GM23248 (cell line): ENCODE data around the gene GSTM4. TPM values are rescaled to one million over a fixed set of nuclear protein-coding genes. Genes with fewer than 3 reads are reported as not detected.

Source experiments
- DNase-seq: peaks from one replicate; pipeline ENCODE4 v3.0.0-alpha.2; 2015
- H2AFZ ChIP-seq: fragments of 200-600 bp; sonication (generic); 2 replicates; pipeline ENCODE4 v1.6.1; 2016; ENCODE audit warnings: antibody characterized with exemption
- H3F3A ChIP-seq: fragments of 200-600 bp; sonication (generic); 2 replicates; pipeline ENCODE4 v1.6.1; 2016; ENCODE audit warnings: mild to moderate bottlenecking, antibody characterized with exemption, mixed run types; ENCODE audit not compliant: insufficient read depth
- H3K27ac ChIP-seq: fragments of 200-600 bp; sonication (generic); 2 replicates; pipeline ENCODE4 v1.5.1; 2016; ENCODE audit warnings: mild to moderate bottlenecking
- H3K27me3 ChIP-seq: fragments of 200-600 bp; sonication (generic); replicated peaks from 2 replicates; pipeline ENCODE4 v1.6.1; 2016; ENCODE audit warnings: mild to moderate bottlenecking; ENCODE audit not compliant: insufficient read depth
- H3K36me3 ChIP-seq: fragments of 200-600 bp; sonication (generic); 2 replicates; pipeline ENCODE4 v1.6.1; 2016; ENCODE audit warnings: low read depth, mild to moderate bottlenecking
- H3K4me1 ChIP-seq: fragments of 200-600 bp; sonication (generic); 2 replicates; pipeline ENCODE4 v1.6.1; 2016; ENCODE audit warnings: mild to moderate bottlenecking; ENCODE audit not compliant: insufficient read depth
- H3K4me2 ChIP-seq: fragments of 200-600 bp; sonication (generic); one replicate; pipeline ENCODE4 v1.6.1; 2016; ENCODE audit warnings: mild to moderate bottlenecking; ENCODE audit not compliant: unreplicated experiment
- H3K4me3 ChIP-seq: fragments of 200-600 bp; sonication (generic); 2 replicates; pipeline ENCODE4 v1.5.1; 2016; ENCODE audit warnings: mild to moderate bottlenecking
- H3K79me2 ChIP-seq: fragments of 200-600 bp; sonication (generic); 2 replicates; pipeline ENCODE4 v1.6.1; 2016; ENCODE audit warnings: mild to moderate bottlenecking; ENCODE audit not compliant: insufficient read depth
- H3K9ac ChIP-seq: fragments of 200-600 bp; sonication (generic); 2 replicates; pipeline ENCODE4 v1.6.1; 2016; ENCODE audit warnings: mild to moderate bottlenecking
- H3K9me2 ChIP-seq: fragments of 200-600 bp; sonication (generic); 2 replicates; pipeline ENCODE4 v1.6.1; 2016; ENCODE audit warnings: mixed run types, mild to moderate bottlenecking, moderate library complexity; ENCODE audit not compliant: insufficient read depth
- H3K9me3 ChIP-seq: fragments of 200-600 bp; sonication (generic); one replicate; pipeline ENCODE4 v1.6.1; 2017; ENCODE audit warnings: low read depth
- H4K20me1 ChIP-seq: fragments of 200-600 bp; sonication (generic); 2 replicates; pipeline ENCODE4 v1.6.0; 2016; ENCODE audit not compliant: insufficient read depth
- EZH2 ChIP-seq: fragments of 200-600 bp; sonication (generic); IDR thresholded peaks from 2 replicates; pipeline ENCODE4 v1.6.1; 2018; ENCODE audit warnings: antibody characterized with exemption, mild to moderate bottlenecking; ENCODE audit not compliant: insufficient read depth, poor library complexity, severe bottlenecking
- EZH2phosphoT487 ChIP-seq: fragments of 200-600 bp; sonication (generic); IDR thresholded peaks from 2 replicates; pipeline ENCODE4 v1.6.1; 2018; ENCODE audit warnings: antibody characterized with exemption, moderate library complexity, mild to moderate bottlenecking, low read depth; ENCODE audit not compliant: insufficient read depth
- WGBS, 2 experiments: methylation state at CpG; one replicate each; pipeline ENCODE4 v1.1.6; 2015 to 2017; ENCODE audit warnings: low lambda C conversion rate in 2 of 2, low coverage in 1 of 2; ENCODE audit errors: missing lambda C conversion rate in 2 of 2; 5-methylcytosine and 5-hydroxymethylcytosine counted together
- in situ Hi-C: fragments of 300-500 bp; cut with MboI; formaldehyde crosslinking; loops from 2 replicates; pipeline ENCODE4 v1.15.0; 2020
- polyA plus RNA-seq: library from polyadenylated mRNA; unstranded; fragments of >200 nt; fragmentation: Nextera tagmentation; extraction: Ambion mirVana; gene quantifications from 2 replicates; pipeline ENCODE4 v1.2.1, GENCODE V29; 2016
- total RNA-seq: library from RNA; depleted of rRNA; stranded (reverse); fragments of >200 nt; shearing (Covaris generic); gene quantifications from 2 replicates; pipeline ENCODE4 v1.2.3, GENCODE V29; 2014

GSTM4 gene
- total and polyA plus RNA-seq, 2 experiments from 2014 or later = 6.2 to 12.4 TPM

GRCh38 chr1:109634771-109635750 is 20.8 kb upstream of the GSTM4 start:
- H3K9me2 ChIP-seq = no peaks in the 10 kb centered on the region
- no peak for DNase-seq
- WGBS, 2 experiments = 82 to 84% methylated on average over 12 to 13 of the region's 13 CpGs
- H3K27ac ChIP-seq = no peak overlapping the region
- no peak overlapping the region for H3K9ac ChIP-seq
- H3K4me2 ChIP-seq = no peak overlapping the region
- no peak overlapping the region for H2AFZ ChIP-seq
- H3F3A ChIP-seq = peaks cover 23% of the 10 kb centered on the region
- no peaks in the 10 kb centered on the region for H3K27me3 ChIP-seq
- no peaks in the 10 kb centered on the region for H3K9me3 ChIP-seq
- no peak for TF ChIP-seq EZH2phosphoT487
- no peak for TF ChIP-seq EZH2
- no peak overlapping the region for H3K4me3 ChIP-seq
- no peaks in the 10 kb centered on the region for H4K20me1 ChIP-seq
- no peaks in the 10 kb centered on the region for H3K79me2 ChIP-seq
- in situ Hi-C loops = no loop called here
- H3K4me1 ChIP-seq = peaks cover 13% of the 10 kb centered on the region
- peaks cover 10% of the 10 kb centered on the region; the same call in 1 of the 2 replicates for H3K36me3 ChIP-seq

- Histone ChIP-seq H3K9me2 (no peaks in the 10 kb centered on the region), H3F3A (peaks cover 23% of the 10 kb centered on the region), H3K36me3 (peaks cover 7% of the 10 kb centered on the region; the same call in 1 of the 2 replicates), H2AFZ (no peak overlapping the region), H3K4me3 (no peak overlapping the region), H3K79me2 (no peaks in the 10 kb centered on the region), H3K4me2 (no peak overlapping the region), H3K27me3 (no peaks in the 10 kb centered on the region), H3K4me1 (peaks cover 13% of the 10 kb centered on the region), H3K9ac (no peak overlapping the region), H3K27ac (peak overlapping the region; percentile 13; the same call in 1 of the 2 replicates), H3K9me3 (no peaks in the 10 kb centered on the region), H4K20me1 (no peaks in the 10 kb centered on the region)
- no peak for TF ChIP-seq EZH2phosphoT487
- no peak for TF ChIP-seq EZH2
- no peak for DNase-seq
- 55 to 64% methylated on average over 2 of the region's 2 CpGs for WGBS, 2 experiments
- in situ Hi-C loops = no loop called here
These were observed 20.1 kb upstream of the GSTM4 start for GRCh38 chr1:109635862-109636200.

GRCh38 chr1:109636201-109636952 is 19.5 kb upstream of the GSTM4 start:
- peak; percentile 81 for DNase-seq
- TF ChIP-seq EZH2 = no peak
- TF ChIP-seq EZH2phosphoT487 = no peak

GRCh38 chr1:109637446-109637845 is 18.5 kb upstream of the GSTM4 start:
- Histone ChIP-seq H3K36me3 (no peaks in the 10 kb centered on the region), H3K4me2 (no peak overlapping the region), H3K9me3 (no peaks in the 10 kb centered on the region), H3K9ac (no peak overlapping the region), H3K9me2 (no peaks in the 10 kb centered on the region), H4K20me1 (no peaks in the 10 kb centered on the region), H2AFZ (no peak overlapping the region), H3K27me3 (no peaks in the 10 kb centered on the region), H3F3A (peaks cover 23% of the 10 kb centered on the region), H3K27ac (no peak overlapping the region), H3K79me2 (no peaks in the 10 kb centered on the region), H3K4me3 (no peak overlapping the region), H3K4me1 (peaks cover 13% of the 10 kb centered on the region)
- TF ChIP-seq EZH2 (no peak), EZH2phosphoT487 (no peak)
- 96 to 97% methylated on average over 7 of the region's 7 CpGs for WGBS, 2 experiments
- in situ Hi-C loops = no loop called here
- DNase-seq = no peak

More at GRCh38 chr1:109636201-109636952, 19.5 kb upstream of the GSTM4 start:
- H3K4me2 ChIP-seq = peak overlapping the region; percentile 9
- in situ Hi-C loops = no loop called here
- H4K20me1 ChIP-seq = no peaks in the 10 kb centered on the region
- 39 to 41% methylated on average over 9 of the region's 9 CpGs for WGBS, 2 experiments
- H3K9me2 ChIP-seq = no peaks in the 10 kb centered on the region
- H3F3A ChIP-seq = peaks cover 23% of the 10 kb centered on the region
- H3K4me3 ChIP-seq = no peak overlapping the region
- H3K4me1 ChIP-seq = peaks cover 13% of the 10 kb centered on the region
- H3K79me2 ChIP-seq = no peaks in the 10 kb centered on the region
- H3K27me3 ChIP-seq = no peaks in the 10 kb centered on the region
- H2AFZ ChIP-seq = no peak overlapping the region
- H3K9me3 ChIP-seq = no peaks in the 10 kb centered on the region
- H3K36me3 ChIP-seq = peaks cover 2% of the 10 kb centered on the region; the same call in 1 of the 2 replicates
- H3K9ac ChIP-seq = no peak overlapping the region
- peak overlapping the region; percentile 13; the same call in 1 of the 2 replicates for H3K27ac ChIP-seq
